GM23338 (cell line): Measurements from ENCODE around the gene MAD1L1. TPM values are rescaled to one million over a fixed set of nuclear protein-coding genes. Genes with fewer than 3 reads are reported as not detected.

Source experiments
- ATAC-seq: fragments of 200-7000 bp; cut with Tn5 transposase; 3 replicates; pipeline ENCODE4 v1.9.1; 2020
- DNase-seq: peaks from one replicate; pipeline ENCODE4 v3.0.0-alpha.2; 2015; ENCODE audit warnings: low spot score
- H2AFZ ChIP-seq: fragments of 200-600 bp; sonication (generic); 2 replicates; pipeline ENCODE4 v1.8.0; 2016; ENCODE audit warnings: antibody characterized with exemption, mild to moderate bottlenecking, moderate library complexity
- H3F3A ChIP-seq: fragments of 200-600 bp; sonication (generic); replicated peaks from 2 replicates; pipeline ENCODE4 v1.8.0; 2017; ENCODE audit warnings: antibody characterized with exemption, mixed run types, low read depth
- H3K27ac ChIP-seq: fragments of 200-600 bp; sonication (generic); 2 replicates; pipeline ENCODE4 v1.6.1; 2016; ENCODE audit warnings: low read depth
- H3K27me3 ChIP-seq: fragments of 200-600 bp; sonication (generic); 2 replicates; pipeline ENCODE4 v1.8.0; 2016; ENCODE audit warnings: mild to moderate bottlenecking, mixed run types, moderate library complexity; ENCODE audit not compliant: insufficient read depth
- H3K36me3 ChIP-seq: fragments of 200-600 bp; sonication (generic); 2 replicates; pipeline ENCODE4 v1.8.0; 2016; ENCODE audit warnings: mild to moderate bottlenecking; ENCODE audit not compliant: insufficient read depth
- H3K4me1 ChIP-seq: fragments of 200-600 bp; sonication (generic); 2 replicates; pipeline ENCODE4 v1.8.0; 2016; ENCODE audit warnings: mild to moderate bottlenecking, moderate library complexity; ENCODE audit not compliant: insufficient read depth
- H3K4me2 ChIP-seq: fragments of 200-600 bp; sonication (generic); 2 replicates; pipeline ENCODE4 v1.7.1; 2017; ENCODE audit warnings: mixed run types
- H3K4me3 ChIP-seq: fragments of 200-600 bp; sonication (generic); 2 replicates; pipeline ENCODE4 v1.6.1; 2016; ENCODE audit warnings: mixed run types
- H3K79me2 ChIP-seq: fragments of 200-600 bp; sonication (generic); replicated peaks from 2 replicates; pipeline ENCODE4 v1.8.0; 2017; ENCODE audit warnings: mild to moderate bottlenecking; ENCODE audit not compliant: insufficient read depth
- H3K9me2 ChIP-seq: fragments of 200-600 bp; sonication (generic); 2 replicates; pipeline ENCODE4 v1.8.0; 2017; ENCODE audit not compliant: insufficient read depth
- H4K20me1 ChIP-seq: fragments of 200-600 bp; sonication (generic); replicated peaks from 2 replicates; pipeline ENCODE4 v1.8.0; 2017; ENCODE audit warnings: mild to moderate bottlenecking; ENCODE audit not compliant: insufficient read depth
- H3K27ac Mint-ChIP-seq: 2 replicates; pipeline ENCODE4 v1.8.0; 2020; ENCODE audit warnings: inconsistent platforms, mild to moderate bottlenecking, moderate library complexity, mixed read lengths
- H3K27me3 Mint-ChIP-seq: 3 replicates; pipeline ENCODE4 v1.8.0; 2022; ENCODE audit warnings: low read depth, mild to moderate bottlenecking, moderate library complexity, mixed read lengths, inconsistent platforms; ENCODE audit not compliant: insufficient read depth, poor library complexity
- H3K36me3 Mint-ChIP-seq: 3 replicates; pipeline ENCODE4 v1.8.0; 2021; ENCODE audit warnings: low read depth, mild to moderate bottlenecking, inconsistent platforms, moderate library complexity, mixed read lengths
- H3K4me1 Mint-ChIP-seq: 3 replicates; pipeline ENCODE4 v1.8.0; 2020; ENCODE audit warnings: mild to moderate bottlenecking, inconsistent platforms, mixed read lengths
- H3K4me3 Mint-ChIP-seq: 3 replicates; pipeline ENCODE4 v1.8.0; 2021; ENCODE audit warnings: moderate library complexity, mild to moderate bottlenecking, inconsistent platforms, mixed read lengths
- H3K9me3 Mint-ChIP-seq: 3 replicates; pipeline ENCODE4 v1.8.0; 2020; ENCODE audit warnings: moderate library complexity, mild to moderate bottlenecking, inconsistent platforms, mixed read lengths
- CREB1 ChIP-seq: fragments of 250-450 bp; sonication (Bioruptor Pico); IDR thresholded peaks from 2 replicates; pipeline ENCODE4 v1.5.0; 2020; ENCODE audit warnings: low read depth, mild to moderate bottlenecking, moderate library complexity
- CTCF ChIP-seq, 2 experiments: fragments of 200-600 bp in 1 of 2; sonication (generic) in 1 of 2; conservative IDR thresholded peaks; 2 replicates each; pipeline versions ENCODE4 v1.5.1 to v1.6.1; 2016 to 2017; ENCODE audit warnings: antibody characterized with exemption in 2 of 2, low read depth in 2 of 2, mild to moderate bottlenecking in 2 of 2, moderate library complexity in 1 of 2
- ETS1 ChIP-seq: IDR thresholded peaks from 2 replicates; pipeline ENCODE4 v1.6.1; 2016; ENCODE audit warnings: antibody characterized with exemption
- EZH2 ChIP-seq: fragments of 200-600 bp; sonication (generic); IDR thresholded peaks from one replicate; pipeline ENCODE4 v1.8.0; 2017; ENCODE audit warnings: antibody characterized with exemption, mild to moderate bottlenecking, low read depth; ENCODE audit not compliant: unreplicated experiment
- EZH2phosphoT487 ChIP-seq: fragments of 200-600 bp; sonication (generic); IDR thresholded peaks from one replicate; pipeline ENCODE4 v1.8.1; 2018; ENCODE audit warnings: antibody characterized with exemption; ENCODE audit not compliant: unreplicated experiment
- JUNB ChIP-seq: IDR thresholded peaks from one replicate; pipeline ENCODE4 v1.6.1; 2016; ENCODE audit warnings: antibody characterized with exemption; ENCODE audit not compliant: unreplicated experiment
- NANOG ChIP-seq: IDR thresholded peaks from 2 replicates; pipeline ENCODE4 v1.6.1; 2016; ENCODE audit warnings: antibody characterized with exemption, borderline replicate concordance
- POLR2AphosphoS5 ChIP-seq: IDR thresholded peaks from 2 replicates; pipeline ENCODE4 v1.6.1; 2016; ENCODE audit warnings: antibody characterized with exemption, low read depth
- REST ChIP-seq: IDR thresholded peaks from one replicate; pipeline ENCODE4 v1.6.1; 2018; ENCODE audit warnings: antibody characterized with exemption; ENCODE audit not compliant: unreplicated experiment
- STAT1 ChIP-seq: IDR thresholded peaks from one replicate; pipeline ENCODE4 v1.6.1; 2016; ENCODE audit warnings: antibody characterized with exemption; ENCODE audit not compliant: unreplicated experiment
- ZNF114 ChIP-seq: fragments of 250-450 bp; sonication (Bioruptor Pico); IDR thresholded peaks from 2 replicates; pipeline ENCODE4 v1.5.0; 2020; ENCODE audit warnings: mild to moderate bottlenecking, moderate library complexity
- ZNF331 ChIP-seq: fragments of 250-450 bp; sonication (Bioruptor Pico); IDR thresholded peaks from 2 replicates; pipeline ENCODE4 v1.5.0; 2020; ENCODE audit warnings: low read depth, mild to moderate bottlenecking, moderate library complexity
- ZNF462 ChIP-seq: fragments of 250-450 bp; sonication (Bioruptor Pico); IDR thresholded peaks from 2 replicates; pipeline ENCODE4 v1.5.0; 2020; ENCODE audit warnings: mild to moderate bottlenecking, moderate library complexity
- polyA plus RNA-seq: library from polyadenylated mRNA; unstranded; fragments of >200 nt; fragmentation: Nextera tagmentation; extraction: Ambion mirVana; gene quantifications from 2 replicates; pipeline ENCODE4 v1.2.1, GENCODE V29; 2016
- total RNA-seq: library from RNA; depleted of rRNA; stranded (reverse); fragments of >200 nt; shearing (Covaris generic); gene quantifications from 2 replicates; pipeline ENCODE4 v1.2.3, GENCODE V29; 2014

Gene MAD1L1
- total and polyA plus RNA-seq, 2 experiments from 2014 or later = 40.3 to 59.3 TPM

GRCh38 chr7:2093843-2094220, 138.9 kb downstream of the MAD1L1 start:
- peaks cover 22% of the 10 kb centered on the region for H3K36me3 Mint-ChIP-seq
- H3K27ac Mint-ChIP-seq = peak overlapping the region; percentile 24; the same call in 1 of the 2 replicates
- Histone ChIP-seq H2AFZ (no peak overlapping the region), H3K36me3 (no peaks in the 10 kb centered on the region), H3K9me2 (no peaks in the 10 kb centered on the region), H3K4me2 (no peak overlapping the region), H3K4me3 (no peak overlapping the region), H3K79me2 (no peaks in the 10 kb centered on the region), H3K4me1 (no peaks in the 10 kb centered on the region), H4K20me1 (no peaks in the 10 kb centered on the region), H3F3A (no peaks in the 10 kb centered on the region), H3K27me3 (no peaks in the 10 kb centered on the region), H3K27ac (no peak overlapping the region)
- TF ChIP-seq CTCF (conservative IDR thresholded peaks at IDR 0.05; ENCODE audit: low read depth in 2 of 2) = no peak
- no peak for TF ChIP-seq NANOG
- TF ChIP-seq ETS1 = no peak
- no peak for TF ChIP-seq JUNB
- no peak for TF ChIP-seq ZNF114 (CRISPR knock-in tag)
- TF ChIP-seq REST = no peak
- no peak for TF ChIP-seq EZH2
- TF ChIP-seq ZNF462 = no peak
- TF ChIP-seq ZNF331 = no peak
- no peak for TF ChIP-seq POLR2AphosphoS5
- no peak for TF ChIP-seq CREB1
- no peak for TF ChIP-seq STAT1
- no peak for TF ChIP-seq EZH2phosphoT487
- H3K9me3 Mint-ChIP-seq = peaks cover 4% of the 10 kb centered on the region; the same call in 2 of the 3 replicates
- H3K27me3 Mint-ChIP-seq = peaks cover 4% of the 10 kb centered on the region
- H3K4me3 Mint-ChIP-seq = no peak overlapping the region
- DNase-seq (no peak), ATAC-seq (no peak)
- H3K4me1 Mint-ChIP-seq = no peaks in the 10 kb centered on the region
